Right hindlimb (tissue), 1 donor: Measurements from ENCODE around the gene PNMA1.

Experiments
- DNase-seq: peaks from one replicate; pipeline ENCODE4 v3.0.0-alpha.2; 2018

The PNMA1 gene

GRCh38 chr14:73661872-73662271 is 52.3 kb downstream of the PNMA1 start:
- no peak for DNase-seq
